ENCODE data around the gene EXOC4.

- no peak for TF ChIP-seq EZH2phosphoT487 (IDR thresholded peaks at IDR 0.05; ENCODE audit: insufficient read depth, low read depth)
- no peak for TF ChIP-seq EZH2 (IDR thresholded peaks at IDR 0.05; ENCODE audit: insufficient read depth, poor library complexity, severe bottlenecking)
Measured at GRCh38 chr7:133584956-133585668, 332.2 kb downstream of the EXOC4 start.
